Stimulated activated CD8-positive, alpha-beta memory T cell treated with anti-CD3 and anti-CD28 coated beads, Interleukin-4, amount 100 ng/mL, for 24 hours (primary cell): ENCODE measurements around the gene DPH7.
"Not testable (repeated sequence)": the region's sequence is repeated elsewhere in the genome, so short reads cannot be mapped to it uniquely, and the experiment has no call there.

ENCODE experiments used
- DNase-seq: peaks from one replicate; pipeline ENCODE4 v3.0.0-alpha.2; 2020; ENCODE audit warnings: low read depth

The DPH7 gene

DNA sequence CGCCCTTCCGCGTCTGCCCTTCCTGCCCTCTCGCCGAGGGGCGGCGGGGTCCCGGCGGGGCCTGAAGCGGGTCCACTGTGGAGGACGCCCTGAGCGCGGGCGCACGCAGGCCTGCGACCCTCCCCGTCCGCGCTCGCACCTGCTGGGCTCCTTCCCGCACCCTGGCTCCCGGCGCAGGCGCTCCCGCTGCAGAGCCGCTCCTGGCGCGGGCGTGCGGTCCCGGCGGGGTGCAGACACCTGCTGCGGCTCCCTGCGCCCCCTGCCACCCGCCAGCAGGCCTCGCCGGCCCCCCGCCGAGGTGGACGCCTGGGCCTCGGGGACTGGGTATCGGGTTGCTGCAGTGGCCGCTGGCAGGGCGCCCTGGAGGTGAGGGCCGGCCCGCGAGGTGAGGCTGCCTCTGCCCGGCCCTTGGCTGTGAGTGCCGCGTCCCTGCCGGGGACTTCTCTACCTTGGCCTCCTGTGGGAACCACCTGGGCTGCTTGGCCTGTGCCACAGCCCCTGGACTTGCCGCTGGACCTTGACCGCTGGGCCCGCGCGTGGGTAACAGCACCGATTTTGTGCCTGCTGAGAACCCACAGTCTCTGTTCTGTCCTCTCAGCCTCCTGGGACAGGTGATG lies 27.4 kb upstream of the DPH7 start:
- no peak for DNase-seq

DNA sequence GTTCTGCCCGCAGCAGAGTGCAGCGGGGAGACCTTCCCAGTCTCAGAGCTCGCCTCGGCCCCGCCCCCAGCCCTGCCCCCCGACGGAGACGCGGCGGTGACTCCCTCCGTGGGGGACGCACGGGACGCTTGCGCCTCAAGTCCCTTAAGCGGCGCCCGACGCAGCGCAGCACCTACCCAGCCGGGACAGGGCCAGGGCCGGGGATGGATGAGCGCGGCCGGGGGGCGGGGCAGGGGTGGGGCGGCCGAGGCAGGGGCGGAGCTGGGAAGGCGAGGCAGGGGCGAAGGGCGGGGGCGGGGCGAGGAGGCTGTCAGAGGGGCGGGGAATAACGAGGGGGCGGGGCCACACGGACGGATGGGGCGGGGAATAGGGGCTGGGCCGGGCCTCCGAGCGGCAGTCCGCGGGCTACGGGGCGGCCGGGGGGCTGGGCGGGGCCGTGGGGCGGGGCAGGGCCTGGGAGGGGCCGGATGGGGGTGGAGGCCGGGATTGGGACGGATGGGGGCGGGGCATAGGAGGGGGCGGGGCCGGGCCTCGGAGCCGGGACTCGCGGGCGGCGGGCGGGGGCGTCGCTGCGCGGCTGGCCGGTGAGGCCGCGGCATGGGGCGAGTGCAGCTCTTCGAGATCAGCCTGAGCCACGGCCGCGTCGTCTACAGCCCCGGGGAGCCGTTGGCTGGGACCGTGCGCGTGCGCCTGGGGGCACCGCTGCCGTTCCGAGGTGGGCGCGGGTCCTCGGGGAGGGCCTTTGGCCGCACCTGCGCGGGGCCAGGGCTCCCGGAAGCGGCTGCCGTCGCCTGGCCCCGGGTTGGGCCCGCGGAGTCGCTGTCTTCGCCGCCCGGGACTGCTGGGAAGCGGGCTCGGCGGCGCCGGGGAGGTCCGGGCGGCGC lies 26.6 kb upstream of the DPH7 start, which contains the start of gene ARRDC1:
ARRDC1 (plus strand) TSS at position 566 of the 884 bp plus-strand sequence; CDS start at position 598, 32 bp downstream.
- peak; percentile 91 for DNase-seq

DNA sequence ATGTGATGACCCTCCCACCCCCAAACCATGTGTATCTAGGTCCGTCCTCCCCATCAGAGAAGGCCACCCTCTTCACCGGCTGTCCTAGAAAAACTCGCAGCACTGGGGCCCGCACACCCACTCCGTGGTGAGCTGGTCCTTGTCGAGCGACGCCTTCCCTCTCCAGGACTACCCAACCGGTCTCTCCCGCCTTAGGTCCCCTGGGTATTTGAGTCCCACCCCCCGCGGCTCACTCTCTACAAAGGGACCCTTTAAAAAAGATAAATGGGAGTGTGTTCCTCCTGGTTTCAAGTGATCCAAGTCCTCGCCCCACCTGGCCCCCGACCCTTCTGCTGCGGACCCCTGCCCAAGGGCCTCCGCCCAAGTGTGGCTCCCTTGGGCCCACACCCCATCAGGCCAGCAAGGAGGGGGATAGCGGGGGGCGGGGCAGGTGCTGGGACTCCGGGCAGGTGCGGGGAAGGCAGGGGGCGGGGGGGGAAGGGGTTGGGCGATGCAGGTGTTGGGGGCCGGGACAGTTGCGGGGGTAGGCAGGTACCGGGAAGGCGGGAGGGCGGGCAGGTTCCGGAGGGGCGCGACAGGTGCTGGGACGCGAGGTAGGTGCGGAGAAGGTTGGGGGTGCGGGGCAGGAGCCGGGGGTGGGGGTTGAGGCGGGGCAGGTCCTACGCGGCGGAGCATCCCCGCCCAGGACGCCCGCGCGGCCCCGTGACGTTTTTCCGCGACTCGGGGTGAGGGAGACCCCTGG lies 25.8 kb upstream of the DPH7 start:
- DNase-seq, result no peak

DNA sequence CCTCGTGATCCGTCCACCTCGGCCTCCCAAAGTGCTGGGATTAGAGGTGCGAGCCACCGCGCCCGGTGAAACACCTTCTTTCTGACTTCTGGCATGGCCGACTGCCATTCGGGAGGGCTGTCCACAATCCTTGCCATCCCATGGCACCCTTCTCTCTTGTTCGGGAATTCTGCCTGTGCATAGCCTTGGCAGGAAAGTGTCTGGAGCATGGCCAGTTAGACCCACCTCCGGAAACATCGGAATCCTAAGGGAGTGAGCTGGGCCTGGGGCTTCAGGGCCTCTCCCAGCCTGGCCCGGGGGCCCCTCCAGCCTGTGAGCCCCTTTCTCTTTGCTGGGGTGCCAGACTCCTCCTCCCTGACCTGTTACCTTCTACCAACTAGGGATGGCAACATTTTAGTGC lies 25.2 kb upstream of the DPH7 start:
- no peak for DNase-seq

DNA sequence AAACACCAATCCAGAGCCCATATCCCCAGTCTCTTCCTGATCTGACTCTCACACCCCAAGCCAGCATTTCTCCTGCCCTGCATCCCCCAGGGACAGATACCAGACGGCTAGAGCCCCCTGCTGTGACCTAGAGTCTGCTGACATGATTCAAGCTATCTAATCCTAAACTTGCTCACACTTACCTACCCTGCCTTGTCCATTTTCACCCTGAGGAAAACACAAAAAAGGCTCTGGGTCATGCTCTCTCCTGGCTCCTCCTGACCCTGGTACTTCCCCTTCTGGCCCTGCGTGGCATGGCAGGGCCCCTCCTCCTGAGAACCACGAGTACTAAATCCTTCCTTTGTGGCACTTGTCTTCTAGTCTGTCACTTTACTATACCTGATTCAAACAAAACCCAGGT lies 23.9 kb upstream of the DPH7 start:
- DNase-seq, result no peak

DNA sequence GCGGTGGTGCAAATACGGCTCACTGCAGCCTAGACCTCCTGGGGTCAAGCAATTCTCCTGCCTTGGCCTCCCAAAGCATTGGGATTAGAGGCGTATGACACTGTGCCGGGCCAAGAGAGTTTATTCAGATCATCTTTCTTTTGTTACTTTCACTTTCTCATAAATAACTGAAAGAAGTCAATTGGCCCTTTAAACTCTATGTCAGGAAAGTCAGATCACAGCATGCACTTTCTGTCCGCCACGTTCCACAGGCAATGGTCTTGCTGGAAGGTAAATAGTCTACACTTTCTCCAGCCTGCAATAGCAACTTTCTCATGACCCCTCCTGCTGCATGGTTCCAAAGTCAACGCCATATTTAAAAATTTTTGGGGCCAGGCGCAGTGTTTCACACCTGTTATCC lies 20.2 kb upstream of the DPH7 start:
- DNase-seq, result no peak

DNA sequence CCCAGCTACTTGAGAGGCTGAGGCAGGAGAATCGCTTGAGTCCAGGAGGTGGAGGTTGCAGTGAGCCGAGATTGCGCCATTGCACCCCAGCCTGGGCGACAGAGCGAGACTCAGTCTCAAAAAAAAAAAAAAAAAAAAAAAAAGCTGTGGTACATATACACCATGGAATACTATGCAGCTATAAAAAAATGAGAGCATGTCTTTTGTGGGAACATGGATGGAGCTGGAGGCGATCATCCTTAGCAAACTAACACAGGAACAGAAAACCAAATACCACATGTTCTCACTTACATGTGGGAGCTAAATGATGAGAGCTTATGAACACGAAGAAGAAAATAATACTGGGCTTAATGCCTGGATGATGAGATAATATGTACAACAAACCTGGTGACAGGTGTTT lies 17.9 kb upstream of the DPH7 start:
- not testable (repeated sequence) for DNase-seq

DNA sequence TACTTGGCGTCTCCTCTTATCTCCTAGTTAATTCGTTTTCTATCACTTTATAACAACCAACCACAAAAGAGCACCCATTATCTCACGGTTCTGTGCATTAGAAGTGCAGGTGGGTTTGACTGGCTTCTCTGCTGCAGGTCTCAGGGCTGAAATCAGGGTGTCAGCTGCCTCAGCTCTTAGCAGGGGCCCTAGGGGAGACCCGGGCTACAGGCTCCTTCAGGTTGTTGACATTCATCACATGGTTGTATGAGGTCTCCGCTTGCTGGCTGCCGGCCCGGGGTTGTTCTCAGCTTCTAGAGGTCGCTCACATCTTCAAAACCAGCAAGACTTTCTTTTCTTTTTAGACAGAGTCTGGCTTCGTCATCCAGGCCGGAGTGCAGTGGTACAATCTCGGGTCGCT lies 14.5 kb upstream of the DPH7 start:
- no peak for DNase-seq

DNA sequence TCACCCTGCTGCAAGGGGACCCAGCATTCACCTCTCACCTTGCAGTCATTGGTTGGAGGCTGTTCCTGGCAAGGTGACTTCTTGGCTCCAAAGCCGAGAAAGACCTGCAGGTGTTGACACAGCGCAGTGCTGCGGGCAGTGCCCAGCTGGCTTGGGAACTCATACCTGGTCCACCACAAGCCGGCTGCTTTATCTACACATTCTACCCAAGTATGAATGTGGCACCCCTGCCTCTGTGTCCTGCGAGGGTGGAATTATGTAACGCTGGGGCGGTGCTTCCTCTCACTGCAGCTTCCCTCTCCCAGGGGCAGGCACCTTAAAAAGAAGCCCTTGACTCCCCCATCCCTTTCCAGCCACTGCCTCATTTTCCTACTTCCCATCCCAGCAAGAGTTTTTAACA lies 14.0 kb upstream of the DPH7 start:
- no peak for DNase-seq

DNA sequence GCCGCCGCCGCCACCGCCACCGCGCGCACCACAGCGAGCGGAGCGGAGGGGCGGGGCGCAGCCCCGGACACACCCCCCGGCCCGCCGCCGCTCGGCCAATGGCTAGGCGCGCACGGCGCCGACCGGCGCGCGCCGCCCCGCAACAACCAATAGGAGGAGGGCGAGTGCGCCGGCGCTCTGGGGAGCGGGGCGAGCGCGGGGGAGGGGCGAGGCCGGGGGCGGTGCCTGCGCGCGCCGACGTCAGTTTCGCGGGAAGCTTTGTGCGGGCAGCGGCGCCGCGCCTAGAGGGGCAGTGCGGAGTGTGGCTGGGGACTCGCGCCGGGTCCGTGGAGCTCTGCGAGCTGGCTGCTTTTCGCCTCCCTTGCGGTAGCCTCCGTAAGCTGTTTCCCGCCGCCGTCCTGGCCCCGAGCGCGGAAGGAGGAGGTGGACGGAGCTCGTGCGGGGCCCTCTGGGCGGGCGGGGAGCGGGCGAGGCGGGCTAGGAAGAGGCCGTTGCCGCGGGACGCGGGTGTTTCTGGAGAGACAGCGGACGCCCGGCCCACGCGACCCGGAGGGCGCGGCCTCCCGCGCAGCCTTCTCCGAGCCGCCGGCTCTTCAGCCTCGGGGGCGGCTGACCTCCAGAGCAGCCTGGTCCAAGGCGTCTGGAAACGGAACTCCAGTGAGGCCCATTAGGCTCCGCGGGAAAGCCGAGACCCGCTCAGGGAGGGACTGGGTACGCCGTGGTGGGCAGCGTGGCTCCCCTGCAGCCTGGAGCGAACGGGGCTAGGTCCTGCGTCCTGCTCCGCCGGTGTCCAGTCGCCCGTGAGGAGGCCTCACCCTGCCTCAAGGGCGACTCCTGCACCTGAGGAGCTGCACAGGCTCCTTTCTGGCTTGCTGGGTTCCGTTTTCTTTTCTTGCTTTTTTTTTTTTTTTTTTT lies 12.0 kb upstream of the DPH7 start, which contains the start of gene ZMYND19:
ZMYND19 (minus strand) TSS at position 44 of the 915 bp plus-strand sequence. CDS start 249 bp downstream, outside the sequence.
- peak; percentile 84 for DNase-seq

DNA sequence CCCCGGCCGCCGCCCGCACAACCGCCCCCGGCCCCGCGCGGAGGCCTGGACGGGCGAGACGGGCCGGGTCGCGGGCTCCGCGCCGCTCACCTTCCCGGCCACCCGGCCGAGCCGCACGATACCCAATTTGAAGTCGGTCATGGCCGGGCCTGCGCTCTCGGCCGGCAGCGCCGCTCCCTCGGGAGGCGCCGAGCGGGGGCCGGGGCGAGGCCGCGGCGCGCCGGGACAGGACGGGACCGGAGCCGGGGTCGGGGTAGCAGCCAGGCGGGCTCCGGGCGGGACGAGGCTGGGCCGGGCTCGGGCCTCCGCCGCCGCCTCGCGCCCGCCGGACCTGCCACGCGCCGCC lies 11.4 kb upstream of the DPH7 start:
- no peak for DNase-seq

DNA sequence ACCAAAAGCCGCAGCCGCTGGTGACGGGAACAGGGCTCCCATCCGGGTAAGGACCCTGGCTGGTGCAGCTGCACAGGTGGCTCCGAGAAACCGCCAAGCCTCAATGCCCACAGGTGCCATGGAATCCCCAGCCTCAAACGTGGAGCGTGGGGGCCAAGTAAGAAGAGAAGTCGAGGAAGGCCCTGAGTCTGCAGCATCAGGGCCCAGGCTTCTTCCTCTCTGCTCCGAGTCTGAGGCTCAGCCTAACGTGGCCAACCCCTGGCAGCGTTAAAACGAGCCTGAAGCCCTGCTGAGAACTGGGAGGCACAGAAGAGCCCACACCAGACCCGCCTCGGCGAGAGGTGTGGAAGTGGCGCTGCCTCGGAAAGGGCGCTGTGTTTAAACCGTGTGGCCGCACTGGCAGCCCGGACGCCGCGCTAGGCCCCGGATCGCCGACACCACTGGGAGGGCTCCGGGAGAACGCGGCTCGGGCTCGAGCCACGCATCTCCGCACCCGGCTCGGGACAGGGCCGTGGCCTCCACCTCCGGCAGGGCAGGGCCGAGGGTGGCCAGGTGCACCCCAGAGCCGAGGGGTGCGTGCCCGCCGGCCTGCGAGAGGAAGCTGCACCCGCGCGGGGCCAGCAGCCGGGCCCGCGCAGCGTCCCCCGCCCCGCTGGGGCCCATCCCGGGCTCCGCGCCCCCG lies 10.9 kb upstream of the DPH7 start:
- DNase-seq, result no peak

DNA sequence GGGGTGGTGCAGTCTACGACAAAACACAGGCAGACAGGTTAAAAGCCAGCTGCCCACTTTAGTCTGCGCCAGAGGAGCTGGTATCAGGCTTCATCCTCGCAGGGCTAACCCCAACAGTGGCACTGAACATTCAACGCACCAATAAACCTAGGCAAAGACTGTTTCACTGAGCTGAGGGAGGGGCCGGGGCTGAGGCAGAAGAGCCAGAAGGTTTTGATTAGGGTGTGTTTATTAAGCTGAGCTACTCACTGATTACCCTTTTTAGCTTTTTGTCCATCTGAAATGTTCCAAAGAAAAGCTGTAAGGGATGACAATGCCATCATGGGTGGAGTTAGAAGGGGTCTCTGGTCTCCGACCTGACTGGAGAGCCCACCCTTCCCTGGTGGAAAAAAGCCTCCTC lies 10.2 kb upstream of the DPH7 start:
- no peak for DNase-seq

DNA sequence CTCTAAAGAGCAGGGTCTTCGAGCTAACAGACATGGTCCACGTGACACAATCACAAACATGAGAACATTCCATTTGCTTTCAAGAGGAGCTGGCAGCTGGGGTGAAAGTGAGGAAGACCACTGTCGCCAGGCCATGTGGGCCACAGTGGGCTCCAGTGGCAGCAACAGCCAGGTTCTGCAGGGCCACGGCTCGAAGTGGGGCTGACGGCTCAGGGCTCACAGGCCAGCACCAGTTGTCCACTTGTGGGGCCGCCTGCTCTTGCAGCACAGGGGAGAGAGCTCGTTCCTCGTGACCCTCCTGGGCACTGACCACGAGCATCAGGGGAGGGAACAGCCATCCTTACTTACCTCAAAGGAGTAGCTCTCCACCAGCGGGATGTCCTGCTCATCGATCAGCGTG lies 9.6 kb upstream of the DPH7 start:
- DNase-seq, result no peak

DNA sequence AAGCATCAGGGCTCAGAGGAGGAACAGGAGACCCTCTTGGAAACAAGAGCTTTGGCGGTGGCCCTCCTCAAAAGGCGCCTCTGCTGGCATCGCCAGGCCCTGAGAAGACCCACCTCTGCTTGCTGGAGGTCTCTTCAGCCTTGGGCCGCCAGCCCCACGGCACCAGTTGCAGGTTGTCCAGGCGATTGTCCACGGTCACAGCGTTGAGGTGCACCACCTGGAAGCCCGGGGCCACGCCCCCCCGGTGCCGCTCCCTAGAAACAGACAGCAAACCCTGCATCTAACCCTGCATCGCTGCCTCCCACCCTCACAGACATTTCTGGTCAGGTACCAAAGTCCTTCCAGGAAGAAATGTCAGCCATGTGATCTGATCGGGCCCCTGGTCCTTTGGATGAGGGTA lies 8.1 kb upstream of the DPH7 start:
- no peak for DNase-seq

DNA sequence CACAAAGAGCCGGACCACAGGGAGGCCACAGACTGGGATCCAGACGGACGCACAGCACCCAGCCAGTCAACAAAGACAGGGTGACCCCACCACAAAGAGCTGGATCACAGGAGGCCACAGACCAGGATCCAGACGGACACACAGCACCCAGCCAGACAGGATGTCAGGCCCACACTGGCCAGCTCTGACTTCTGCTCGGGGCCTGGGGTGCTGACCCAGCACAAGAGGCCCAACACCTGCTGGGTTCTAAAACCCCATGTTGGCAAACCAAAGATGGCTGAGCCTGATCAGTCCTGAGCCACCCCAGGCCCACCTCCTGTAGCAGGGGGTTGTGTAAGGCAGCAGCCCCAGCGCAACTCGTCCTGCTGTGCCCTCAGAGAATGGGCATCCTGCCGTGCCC lies 5.2 kb upstream of the DPH7 start:
- no peak for DNase-seq

DNA sequence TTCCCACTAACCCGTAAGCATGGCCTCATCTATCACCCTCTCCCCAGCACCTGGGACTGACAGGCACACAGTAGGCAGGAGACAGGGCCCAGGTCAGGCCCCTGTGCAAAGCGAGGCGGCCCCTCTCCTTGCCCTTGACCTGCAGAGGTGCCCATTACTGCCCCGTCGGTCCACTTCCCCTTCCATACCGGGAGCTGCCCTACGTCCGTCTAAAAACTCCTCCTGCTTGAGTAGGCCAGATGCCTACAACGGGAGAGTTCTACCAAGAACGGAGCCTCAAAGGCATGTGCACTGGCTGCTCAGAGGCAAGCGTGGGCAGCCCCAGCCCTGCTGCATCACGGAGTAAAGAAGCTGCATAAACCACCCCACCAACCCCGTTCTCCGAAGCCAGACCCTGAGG lies 4.6 kb upstream of the DPH7 start:
- DNase-seq, result no peak

DNA sequence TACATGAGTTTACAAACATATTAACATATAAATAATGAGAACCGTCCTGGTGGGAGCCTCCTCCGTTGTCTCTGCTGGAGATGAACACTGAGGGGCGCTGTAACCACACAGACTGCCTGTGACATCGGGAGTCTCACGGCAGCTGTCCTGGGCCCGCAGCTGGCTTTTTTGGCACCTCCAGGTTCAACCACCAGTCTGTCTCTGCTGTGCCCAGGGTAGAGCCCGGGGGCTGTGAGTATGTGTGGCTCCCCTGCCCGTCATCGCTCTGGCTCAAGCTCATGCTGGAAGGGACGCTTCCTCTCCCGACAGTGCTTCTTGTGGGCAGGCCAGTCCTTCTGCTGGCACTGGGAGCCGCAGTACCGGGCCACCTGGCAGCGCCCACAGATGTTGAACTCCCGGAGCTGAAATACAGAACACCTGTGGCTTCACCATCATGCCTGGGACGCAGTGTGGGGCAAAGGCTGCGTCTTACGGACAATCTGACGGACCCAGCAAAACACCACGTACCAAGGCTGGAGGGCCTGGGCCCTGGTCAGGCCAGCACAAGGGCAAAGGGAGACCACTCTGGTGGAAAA lies 3.6 kb upstream of the DPH7 start:
- DNase-seq, result no peak

DNA sequence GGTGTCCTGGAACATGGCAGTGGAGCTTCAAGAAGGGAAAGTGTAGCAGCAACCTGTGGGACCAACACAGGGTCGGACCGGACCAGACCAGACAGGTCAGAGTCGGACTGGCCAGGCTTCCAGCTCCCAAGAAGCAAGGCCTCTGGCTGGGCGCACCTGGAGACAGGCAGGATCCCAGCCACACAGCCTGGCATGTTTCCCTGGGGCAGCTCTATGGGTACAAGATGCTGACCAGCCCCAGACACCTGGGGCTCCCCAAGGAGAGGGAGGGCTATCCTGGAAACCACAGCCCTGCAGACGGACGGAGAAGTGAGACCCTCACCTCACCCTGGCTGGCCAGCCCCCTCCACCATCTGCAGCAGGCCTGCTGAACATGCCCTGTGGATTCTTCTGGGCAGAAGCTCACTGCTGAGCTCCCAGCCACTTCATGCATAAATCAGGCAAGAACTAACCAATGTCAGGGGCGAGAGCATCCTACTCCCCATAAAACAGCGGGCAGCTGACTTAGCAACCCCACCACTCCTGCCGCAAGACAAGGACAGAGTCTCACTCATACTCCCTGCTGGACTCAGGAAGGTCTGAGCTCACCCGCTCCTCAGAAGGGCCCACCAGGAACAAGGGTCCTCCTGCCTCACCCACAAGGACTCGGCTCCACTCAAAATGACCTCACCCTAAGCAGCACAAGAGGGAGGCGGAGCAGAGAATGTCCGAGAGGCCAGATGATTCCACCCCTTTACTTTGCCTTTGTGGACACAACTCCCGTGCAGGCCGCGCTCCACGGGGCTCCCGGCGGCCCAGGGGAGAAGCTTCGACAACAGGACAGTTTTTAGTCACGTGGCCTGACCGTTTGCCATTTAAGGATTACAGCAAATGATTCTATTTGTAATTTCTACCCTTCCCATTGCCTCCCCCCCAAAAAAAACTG lies 2.9 kb upstream of the DPH7 start:
- DNase-seq, result no peak

DNA sequence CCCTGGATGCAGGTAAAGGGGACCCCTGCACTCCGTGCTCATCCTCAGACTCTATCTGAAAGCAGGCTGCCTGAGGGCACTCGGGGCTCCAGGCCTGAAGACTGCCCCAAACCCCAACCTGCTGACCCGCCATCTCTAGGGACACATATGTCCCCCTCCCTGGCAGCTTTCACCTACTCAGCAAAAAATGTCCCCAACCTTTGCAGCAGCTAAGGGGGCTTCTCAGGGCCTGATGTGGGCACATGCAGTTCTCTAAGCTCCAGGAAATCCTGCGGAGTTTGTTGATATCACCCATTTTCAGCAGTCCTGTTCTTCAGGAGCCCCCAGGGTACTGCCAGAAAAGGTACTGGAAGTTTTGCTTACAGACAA lies 2.2 kb upstream of the DPH7 start:
- DNase-seq, result no peak
